ENCODE results near the gene KIZ.

- no peak for TF ChIP-seq RAD21 (IDR thresholded peaks at IDR 0.05; ENCODE audit: low read depth)
- TF ChIP-seq CTCF (IDR thresholded peaks at IDR 0.05 in 2 of 3, conservative IDR thresholded peaks at IDR 0.05 in 1 of 3; ENCODE audit: borderline replicate concordance in 1 of 3, insufficient read depth in 1 of 3, low read depth in 2 of 3, low read length in 2 of 3) = no peak
- no peak for TF ChIP-seq POLR2AphosphoS5 (IDR thresholded peaks at IDR 0.05; ENCODE audit: low read depth, low read length)
- no peak for TF ChIP-seq SIN3A (IDR thresholded peaks at IDR 0.05; ENCODE audit: low read depth)
- no peak for TF ChIP-seq EZH2phosphoT487 (IDR thresholded peaks at IDR 0.05; ENCODE audit: borderline replicate concordance)
- TF ChIP-seq REST (IDR thresholded peaks at IDR 0.05; ENCODE audit: low read depth) = no peak
- no peak for TF ChIP-seq EZH2 (IDR thresholded peaks at IDR 0.05)
- TF ChIP-seq ZNF274 (IDR thresholded peaks at IDR 0.05; ENCODE audit: low read depth, low read length) = no peak
- no peak for TF ChIP-seq POLR2A (IDR thresholded peaks at IDR 0.05; ENCODE audit: borderline replicate concordance, extremely low read depth, insufficient read depth, insufficient read length)
- TF ChIP-seq EGR1 (IDR thresholded peaks at IDR 0.05; ENCODE audit: low read depth) = no peak
- TF ChIP-seq JUND (IDR thresholded peaks at IDR 0.05) = no peak
- TF ChIP-seq SP1 (IDR thresholded peaks at IDR 0.05; ENCODE audit: low read depth) = no peak
- TF ChIP-seq CBX3 (IDR thresholded peaks at IDR 0.05; ENCODE audit: low read depth) = no peak
Observed at GRCh38 chr20:21225215-21225947, 99.5 kb downstream of the KIZ start.
